ENCODE data around the gene GDI2. TPM values are rescaled to one million over a fixed set of nuclear protein-coding genes. Genes with fewer than 3 reads are reported as not detected.

The GDI2 gene
- polyA plus RNA-seq, 1 experiment: 326 TPM

DNA sequence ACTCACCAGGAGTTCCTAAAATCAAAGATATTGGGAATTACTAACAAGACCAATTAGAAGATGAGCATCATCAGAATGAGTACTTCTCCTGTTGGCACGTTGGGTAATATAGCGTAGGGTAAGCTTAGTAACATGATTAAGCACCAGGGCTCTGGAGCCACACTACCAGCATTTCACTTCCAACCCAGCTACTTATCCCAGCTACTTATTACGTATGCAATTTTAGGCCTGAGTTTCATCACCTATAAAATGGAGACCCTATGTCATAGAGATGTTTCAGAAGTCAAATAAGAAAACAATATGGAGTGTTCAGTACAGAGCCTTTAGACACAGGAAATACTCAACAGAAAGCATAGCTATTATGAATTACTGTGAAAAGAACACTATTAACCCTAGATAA lies 19.0 kb downstream of the GDI2 start:
- no peaks in the 10 kb centered on the region for H3K9me3 ChIP-seq (ENCODE audit: control insufficient read depth, insufficient read depth, low read length)
- no peak for TF ChIP-seq CTCF (IDR thresholded peaks at IDR 0.05; ENCODE audit: low read depth, low read length)
- no peaks in the 10 kb centered on the region for H3K27me3 ChIP-seq (ENCODE audit: control insufficient read depth, insufficient read depth, low read length)
- no peak overlapping the region for H3K27ac ChIP-seq (ENCODE audit: low read depth, low read length)
- POLR2A ChIA-PET: interaction anchor here (0.6 to 0.7 kb wide), 3 partner anchors 8 to 25 kb away, joined by 3 to 7 read pairs (median 4); partner anchors contain the start of gene GDI2
- DNase-seq (ENCODE audit: low read depth, low spot score): no peak
- H3K4me3 ChIP-seq (ENCODE audit: low read depth, low read length): no peak overlapping the region
- CTCF ChIA-PET: no interaction called here

DNA sequence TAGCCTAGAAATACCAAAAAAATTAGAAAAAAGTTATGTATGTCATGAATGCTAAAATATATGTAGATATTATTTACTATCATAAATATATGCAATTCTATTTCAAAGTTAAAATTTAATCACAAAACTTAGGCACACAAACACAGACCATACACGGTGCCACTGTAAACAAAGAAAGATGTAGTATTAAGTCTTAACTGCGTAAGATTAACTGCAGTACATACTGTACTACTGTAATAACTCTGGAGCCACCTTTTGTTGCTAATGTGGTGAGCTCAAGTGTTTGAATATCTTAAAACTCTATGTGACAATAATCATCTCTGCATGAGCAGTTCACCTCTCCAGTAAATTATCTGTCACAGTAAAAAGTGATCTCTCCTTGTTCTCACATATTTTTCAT lies 23.6 kb downstream of the GDI2 start:
- H3K4me3 ChIP-seq (ENCODE audit: low read depth, low read length): no peak overlapping the region
- no peak overlapping the region for H3K27ac ChIP-seq (ENCODE audit: low read depth, low read length)
- no peaks in the 10 kb centered on the region for H3K27me3 ChIP-seq (ENCODE audit: control insufficient read depth, insufficient read depth, low read length)
- no peak for DNase-seq (ENCODE audit: low read depth, low spot score)
- POLR2A ChIA-PET: no interaction called here
- CTCF ChIA-PET: no interaction called here
- no peak for TF ChIP-seq CTCF (IDR thresholded peaks at IDR 0.05; ENCODE audit: low read depth, low read length)
- H3K9me3 ChIP-seq (ENCODE audit: control insufficient read depth, insufficient read depth, low read length): no peaks in the 10 kb centered on the region

GRCh38 chr10:5788969-5789368 lies 24.3 kb downstream of the GDI2 start:
- CTCF ChIA-PET: no interaction called here

GRCh38 chr10:5783300-5783699 lies 29.9 kb downstream of the GDI2 start:
- POLR2A ChIA-PET: no interaction called here
- Histone ChIP-seq H3K4me3 (ENCODE audit: low read depth, low read length) (no peak overlapping the region), H3K27ac (ENCODE audit: low read depth, low read length) (no peak overlapping the region), H3K9me3 (ENCODE audit: control insufficient read depth, insufficient read depth, low read length) (no peaks in the 10 kb centered on the region), H3K27me3 (ENCODE audit: control insufficient read depth, insufficient read depth, low read length) (no peaks in the 10 kb centered on the region)
- CTCF ChIA-PET: no interaction called here
- DNase-seq (ENCODE audit: low read depth, low spot score): no peak
- no peak for TF ChIP-seq CTCF (IDR thresholded peaks at IDR 0.05; ENCODE audit: low read depth, low read length)

More at GRCh38 chr10:5788969-5789368, 24.3 kb downstream of the GDI2 start:
- Histone ChIP-seq H3K27ac (ENCODE audit: low read depth, low read length) (no peak overlapping the region), H3K4me3 (ENCODE audit: low read depth, low read length) (no peak overlapping the region), H3K9me3 (ENCODE audit: control insufficient read depth, insufficient read depth, low read length) (no peaks in the 10 kb centered on the region), H3K27me3 (ENCODE audit: control insufficient read depth, insufficient read depth, low read length) (no peaks in the 10 kb centered on the region)
- POLR2A ChIA-PET: no interaction called here
- no peak for DNase-seq (ENCODE audit: low read depth, low spot score)
- no peak for TF ChIP-seq CTCF (IDR thresholded peaks at IDR 0.05; ENCODE audit: low read depth, low read length)

DNA sequence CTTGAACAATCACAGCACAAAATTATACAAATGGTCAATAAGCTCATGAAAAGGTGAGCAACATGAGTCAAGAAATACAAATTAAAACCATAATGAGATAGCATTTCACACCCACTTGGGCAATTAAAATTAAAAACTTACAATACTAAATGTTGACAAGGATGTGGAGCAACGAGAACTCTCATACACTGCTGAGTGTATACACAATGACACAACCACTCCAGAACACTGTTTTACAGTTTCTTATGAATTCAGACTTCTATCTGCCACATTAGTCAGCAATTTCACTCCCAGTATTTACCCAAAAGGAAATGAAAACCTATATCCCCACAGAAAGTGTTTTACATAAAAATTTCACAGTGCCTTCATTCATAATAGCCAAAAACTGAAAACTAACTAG lies 31.1 kb downstream of the GDI2 start:
- Histone ChIP-seq H3K4me3 (ENCODE audit: low read depth, low read length) (no peak overlapping the region), H3K27ac (ENCODE audit: low read depth, low read length) (no peak overlapping the region), H3K27me3 (ENCODE audit: control insufficient read depth, insufficient read depth, low read length) (no peaks in the 10 kb centered on the region), H3K9me3 (ENCODE audit: control insufficient read depth, insufficient read depth, low read length) (no peaks in the 10 kb centered on the region)
- TF ChIP-seq CTCF (IDR thresholded peaks at IDR 0.05; ENCODE audit: low read depth, low read length): no peak
- CTCF ChIA-PET: no interaction called here
- no peak for DNase-seq (ENCODE audit: low read depth, low spot score)
- POLR2A ChIA-PET: no interaction called here

Data from AG04450 (cell line).